Measurements from ENCODE around the gene APPL2. TPM values are rescaled to one million over a fixed set of nuclear protein-coding genes. Genes with fewer than 3 reads are reported as not detected.

Gene APPL2
- total RNA-seq, 4 donors from 2014 or later = 39.9 to 67.5 (median 59.1) TPM

- DNase-seq (ENCODE audit: low spot score) = no peak
- no peak for ATAC-seq (ENCODE audit: low FRiP score)
- TF ChIP-seq CTCF (IDR thresholded peaks at IDR 0.05) = no peak
Measured at GRCh38 chr12:105275997-105276733, 40.2 kb upstream of the APPL2 start.

DNA sequence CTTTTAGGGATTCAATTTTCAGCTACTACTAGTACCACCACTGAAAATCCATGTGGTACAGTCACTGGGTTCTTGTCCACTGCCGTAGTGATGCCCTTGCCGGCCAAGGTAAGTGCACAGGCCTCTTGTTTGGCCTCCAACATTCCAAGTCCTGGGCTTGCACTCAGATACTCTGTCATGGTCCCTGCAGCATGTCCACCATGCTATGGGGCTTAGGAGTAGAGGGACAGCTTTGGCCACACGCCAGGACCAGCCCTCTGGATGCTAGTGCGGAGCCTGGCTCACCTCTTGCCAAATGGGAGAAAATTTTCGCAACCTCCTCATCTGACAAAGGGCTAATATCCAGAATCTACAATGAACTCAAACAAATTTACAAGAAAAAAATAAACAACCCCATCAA, 38.6 kb upstream of the APPL2 start:
- TF ChIP-seq CTCF (IDR thresholded peaks at IDR 0.05) = no peak
- ATAC-seq (ENCODE audit: low FRiP score) = no peak
- DNase-seq (ENCODE audit: low spot score) = no peak

DNA sequence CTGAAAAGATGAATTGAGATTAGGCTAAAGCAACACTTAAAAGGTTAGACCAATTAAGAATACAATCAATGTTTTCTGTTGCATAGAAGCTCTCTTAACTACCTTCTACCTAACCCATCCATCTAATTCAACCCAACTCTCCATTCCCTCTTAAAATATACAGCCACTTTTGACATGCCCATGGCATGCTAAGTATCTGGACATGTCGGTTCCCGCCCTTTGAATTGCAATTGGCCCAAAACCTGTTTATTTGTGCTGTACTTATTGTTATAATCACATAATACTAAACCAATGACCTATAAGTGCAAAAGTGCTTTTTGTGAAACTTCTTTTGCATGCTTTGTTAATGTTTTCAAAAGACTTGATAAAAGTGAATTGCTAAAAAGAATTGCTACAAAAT, 37.6 kb upstream of the APPL2 start:
- DNase-seq (ENCODE audit: low spot score) (no peak), ATAC-seq (ENCODE audit: low FRiP score) (no peak)
- TF ChIP-seq CTCF (IDR thresholded peaks at IDR 0.05) = no peak

DNA sequence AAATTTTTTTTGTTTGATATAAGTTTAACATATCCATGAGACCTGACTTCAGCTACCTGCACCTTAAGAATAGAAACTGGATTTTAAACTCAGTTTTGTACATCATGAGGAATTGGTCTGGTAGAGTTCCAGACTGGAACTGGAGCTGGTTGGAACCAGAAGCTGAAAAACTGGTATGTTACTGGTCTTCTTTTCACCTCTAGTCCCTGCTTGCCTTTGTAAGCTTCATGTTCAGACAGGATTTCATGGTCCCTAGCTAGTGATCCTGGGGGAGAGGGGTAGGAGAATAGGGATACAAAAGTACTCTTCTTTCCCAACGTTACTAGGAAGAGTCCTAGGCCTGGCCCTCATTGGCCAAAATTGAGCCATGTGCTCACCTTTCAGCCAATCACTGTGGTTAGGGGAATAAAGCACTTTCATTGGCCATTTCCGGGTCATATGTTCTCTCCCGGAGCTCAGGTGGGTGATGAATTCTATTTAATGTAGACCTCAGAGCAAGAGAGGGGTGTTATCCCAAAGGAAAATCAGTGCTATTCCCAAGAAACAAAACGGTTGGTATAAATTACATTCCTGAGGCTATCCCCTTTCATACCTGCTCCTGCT, 36.9 kb upstream of the APPL2 start:
- no peak for ATAC-seq (ENCODE audit: low FRiP score)
- TF ChIP-seq CTCF (IDR thresholded peaks at IDR 0.05) = no peak
- no peak for DNase-seq (ENCODE audit: low spot score)

DNA sequence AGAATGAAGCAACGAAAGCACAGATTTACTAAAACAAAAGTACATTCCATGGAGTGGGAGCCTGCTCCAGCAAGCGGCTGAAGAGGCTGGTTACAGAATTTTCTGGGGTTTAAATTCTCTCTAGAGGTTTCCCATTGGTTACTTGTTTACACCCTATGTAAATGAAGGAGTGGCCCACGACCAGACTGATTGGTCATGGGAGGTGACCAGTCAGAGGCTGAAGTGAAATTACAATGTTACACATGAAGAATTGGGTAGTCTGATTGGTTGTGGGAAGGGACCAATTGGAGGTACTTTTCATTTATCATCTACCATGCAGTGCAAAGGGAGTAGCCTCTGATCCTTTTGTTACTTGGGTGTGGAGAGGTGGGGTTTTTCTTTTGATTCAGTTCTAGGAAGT, 36.2 kb upstream of the APPL2 start:
- DNase-seq (ENCODE audit: low spot score) = no peak
- no peak for ATAC-seq (ENCODE audit: low FRiP score)
- no peak for TF ChIP-seq CTCF (IDR thresholded peaks at IDR 0.05)

DNA sequence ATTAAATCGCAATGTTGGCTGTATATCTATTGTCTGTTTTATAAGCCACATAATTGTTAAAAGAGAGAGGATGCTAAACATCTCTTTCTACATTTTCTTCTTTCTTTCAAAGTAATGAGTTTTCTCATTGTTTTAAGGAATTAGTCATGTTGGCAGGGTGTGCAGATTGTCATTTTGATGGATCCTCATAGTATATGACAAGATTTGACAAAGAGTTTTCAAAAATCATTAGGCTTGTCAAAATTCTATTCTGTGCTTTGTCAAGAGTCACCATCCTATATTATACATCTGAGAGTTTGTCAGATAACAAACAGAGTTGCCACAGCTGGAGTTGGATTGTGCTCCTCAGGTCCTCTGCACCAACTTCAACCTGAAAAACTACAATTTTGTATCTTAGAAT, 35.4 kb upstream of the APPL2 start:
- no peak for DNase-seq (ENCODE audit: low spot score)
- no peak for ATAC-seq (ENCODE audit: low FRiP score)
- no peak for TF ChIP-seq CTCF (IDR thresholded peaks at IDR 0.05)

DNA sequence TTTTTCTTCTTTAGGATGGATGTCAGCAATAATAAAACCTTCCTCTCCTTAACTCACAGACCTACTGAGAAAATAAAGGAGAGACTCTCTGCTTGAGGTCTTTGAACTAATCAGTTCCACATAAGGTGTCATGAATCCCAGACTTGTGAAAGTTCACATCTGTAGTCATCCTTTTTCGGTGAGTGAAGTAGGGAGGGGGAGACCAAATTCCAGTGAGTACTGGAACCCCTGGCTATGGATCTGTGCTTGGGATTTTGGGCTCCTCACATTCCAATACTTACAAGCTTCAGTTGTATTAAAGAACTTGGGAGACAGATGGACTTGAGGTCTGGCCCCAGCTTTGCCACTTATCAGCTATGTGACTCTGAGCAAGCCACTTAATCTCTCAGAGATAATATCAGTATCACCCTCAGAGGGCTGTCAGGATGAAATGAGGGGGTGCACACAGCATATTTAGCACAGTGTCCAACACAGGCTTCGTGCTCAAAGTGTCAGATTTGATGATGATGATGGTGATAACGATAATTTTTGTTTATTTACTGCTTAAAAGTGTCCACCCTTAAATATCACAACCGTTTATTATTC, 34.8 kb upstream of the APPL2 start:
- no peak for DNase-seq (ENCODE audit: low spot score)
- no peak for TF ChIP-seq CTCF (IDR thresholded peaks at IDR 0.05)
- no peak for ATAC-seq (ENCODE audit: low FRiP score)
